ENCODE measurements around the gene SYT17.
A peak's percentile ranks its signal among the peaks of the same experiment; 100 is the strongest.

DNA sequence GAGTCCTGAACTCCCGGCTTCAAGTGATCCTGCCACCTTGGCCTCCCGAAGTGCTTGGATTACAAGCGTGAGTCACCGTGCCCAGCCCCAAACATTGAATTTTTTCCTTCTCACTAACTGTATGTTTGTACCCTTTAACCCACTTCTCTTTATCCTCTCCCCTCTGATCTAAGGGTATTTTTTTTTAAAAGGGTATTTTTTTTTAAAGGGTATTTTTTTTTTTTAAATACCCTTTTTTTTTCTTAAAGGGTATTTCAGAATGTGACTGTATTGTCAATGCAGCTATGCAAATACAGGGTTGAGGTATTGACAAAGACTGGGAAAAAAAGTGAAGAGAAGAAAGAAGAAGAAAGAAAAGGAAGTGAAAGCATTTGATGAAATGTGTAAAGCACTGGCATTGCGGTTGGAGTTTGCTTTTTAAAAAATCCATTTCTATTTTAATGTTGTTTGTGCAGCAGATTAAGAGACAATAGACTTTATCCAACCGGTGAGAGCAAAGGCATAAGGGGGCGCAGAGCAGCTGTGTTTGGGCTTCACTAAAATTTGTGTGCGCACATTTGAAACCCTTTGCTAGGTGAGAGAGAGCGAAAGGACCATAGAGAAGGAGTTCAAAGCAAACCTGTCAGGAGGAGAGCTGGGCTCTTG lies 42.4 kb downstream of the SYT17 start:
- TF ChIP-seq, protein P1, sequence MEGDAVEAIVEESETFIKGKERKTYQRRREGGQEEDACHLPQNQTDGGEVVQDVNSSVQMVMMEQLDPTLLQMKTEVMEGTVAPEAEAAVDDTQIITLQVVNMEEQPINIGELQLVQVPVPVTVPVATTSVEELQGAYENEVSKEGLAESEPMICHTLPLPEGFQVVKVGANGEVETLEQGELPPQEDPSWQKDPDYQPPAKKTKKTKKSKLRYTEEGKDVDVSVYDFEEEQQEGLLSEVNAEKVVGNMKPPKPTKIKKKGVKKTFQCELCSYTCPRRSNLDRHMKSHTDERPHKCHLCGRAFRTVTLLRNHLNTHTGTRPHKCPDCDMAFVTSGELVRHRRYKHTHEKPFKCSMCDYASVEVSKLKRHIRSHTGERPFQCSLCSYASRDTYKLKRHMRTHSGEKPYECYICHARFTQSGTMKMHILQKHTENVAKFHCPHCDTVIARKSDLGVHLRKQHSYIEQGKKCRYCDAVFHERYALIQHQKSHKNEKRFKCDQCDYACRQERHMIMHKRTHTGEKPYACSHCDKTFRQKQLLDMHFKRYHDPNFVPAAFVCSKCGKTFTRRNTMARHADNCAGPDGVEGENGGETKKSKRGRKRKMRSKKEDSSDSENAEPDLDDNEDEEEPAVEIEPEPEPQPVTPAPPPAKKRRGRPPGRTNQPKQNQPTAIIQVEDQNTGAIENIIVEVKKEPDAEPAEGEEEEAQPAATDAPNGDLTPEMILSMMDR (conservative IDR thresholded peaks at IDR 0.05; ENCODE audit: low read length), result peak; percentile 60
- TF ChIP-seq EZH2phosphoT487 (IDR thresholded peaks at IDR 0.05; ENCODE audit: borderline replicate concordance, low read depth, low read length), result no peak
